HCT116 (cell line): ENCODE measurements around the gene ASMTL. TPM values are rescaled to one million over a fixed set of nuclear protein-coding genes. Genes with fewer than 3 reads are reported as not detected.

Experiments
- ATAC-seq: fragments of 200-7000 bp; cut with Tn5 transposase; 2 replicates; pipeline ENCODE4 v1.9.1; 2020; ENCODE audit warnings: mild to moderate bottlenecking, moderate library complexity
- BruUV-seq: library from RNA; stranded (reverse); fragments of 400-500 nt; replicated peaks from 2 replicates; lab custom pipeline; 2021; lab: Mats Ljungman, UMichigan
- CTCF ChIA-PET: fragments of 300-600 bp; sonication (Branson Sonifier 250); formaldehyde crosslinking; loops from one replicate; lab custom pipeline; 2021; ENCODE audit warnings: antibody characterized with exemption; lab: Charles Lee
- POLR2A ChIA-PET: fragments of 300-600, 350-600 bp; sonication (Branson Sonifier 250); formaldehyde crosslinking; loops from one replicate; lab custom pipeline; 2021; ENCODE audit warnings: antibody characterized with exemption; lab: Charles Lee
- RAD21 ChIA-PET, 2 experiments: fragments of 300-600 bp; sonication (Branson Sonifier 250); formaldehyde crosslinking; loops; one replicate each; lab custom pipeline; 2023; ENCODE audit warnings: low total read pairs in 2 of 2; ENCODE audit not compliant: uncharacterized antibody in 2 of 2, unreplicated experiment in 2 of 2, low non-redundant PET in 1 of 2; lab: Charles Lee
- DNase-seq: peaks from one replicate; pipeline ENCODE4 v3.0.0-alpha.2; 2010; ENCODE audit warnings: low read depth, low spot score
- H2AFZ ChIP-seq: fragments of 200-600 bp; shearing (Covaris generic), sonication (generic); 2 replicates; pipeline ENCODE4 v1.6.1; 2017; ENCODE audit warnings: low read depth, mixed run types, mixed read lengths, antibody characterized with exemption, low read length; ENCODE audit not compliant: poor library complexity, severe bottlenecking
- H3K27ac ChIP-seq: 2 replicates; pipeline ENCODE4 v1.5.1; 2012; ENCODE audit warnings: low read depth, low read length
- H3K27me3 ChIP-seq: fragments of 200-600 bp; sonication (generic); 2 replicates; pipeline ENCODE4 v1.6.1; 2016; ENCODE audit warnings: mixed run types, low read length, mixed read lengths; ENCODE audit not compliant: insufficient read depth
- H3K36me3 ChIP-seq, 2 experiments: fragments of 200-500 bp in 1 of 2; fragments of 200-600 bp in 1 of 2; sonication (Bioruptor generic) in 1 of 2; sonication (generic) in 1 of 2; 2 replicates each; pipeline versions ENCODE4 v1.5.1 to v1.6.1; 2014 to 2016; ENCODE audit warnings: low read length in 2 of 2, inconsistent platforms in 1 of 2, mixed read lengths in 1 of 2, mixed run types in 1 of 2; ENCODE audit not compliant: insufficient read depth in 2 of 2, control insufficient read depth in 1 of 2
- H3K4me1 ChIP-seq, 2 experiments: fragments of 200-600 bp in 1 of 2; sonication (generic) in 1 of 2; 2 replicates each; pipeline versions ENCODE4 v1.5.1 to v1.6.1; 2012 to 2017; ENCODE audit warnings: low read length in 2 of 2, inconsistent platforms in 1 of 2, mild to moderate bottlenecking in 1 of 2, mixed read lengths in 1 of 2, mixed run types in 1 of 2, moderate library complexity in 1 of 2; ENCODE audit not compliant: insufficient read depth in 2 of 2, control insufficient read depth in 1 of 2
- H3K4me2 ChIP-seq: fragments of 200-600 bp; sonication (generic); 2 replicates; pipeline ENCODE4 v1.6.1; 2017; ENCODE audit warnings: mixed run types, low read length, mixed read lengths
- H3K4me3 ChIP-seq, 2 experiments: fragments of 200-600 bp in 1 of 2; sonication (generic) in 1 of 2; replicated peaks in 1 of 2; 2 replicates each; pipeline ENCODE4 v1.5.1; 2011 to 2016; ENCODE audit warnings: low read length in 2 of 2, control low read depth in 1 of 2, low read depth in 1 of 2, mild to moderate bottlenecking in 1 of 2, mixed read lengths in 1 of 2, mixed run types in 1 of 2
- H3K79me2 ChIP-seq: fragments of 200-600 bp; sonication (generic); 2 replicates; pipeline ENCODE4 v1.6.1; 2017; ENCODE audit warnings: mild to moderate bottlenecking, mixed run types, low read length, moderate library complexity, mixed read lengths; ENCODE audit not compliant: insufficient read depth
- H3K9ac ChIP-seq: fragments of 200-600 bp; sonication (generic); 2 replicates; pipeline ENCODE4 v1.6.1; 2016; ENCODE audit warnings: low read length, mixed read lengths
- H3K9me2 ChIP-seq: fragments of 200-600 bp; sonication (generic), shearing (Covaris generic); 2 replicates; pipeline ENCODE4 v1.6.1; 2017; ENCODE audit warnings: mixed run types, mild to moderate bottlenecking, moderate library complexity; ENCODE audit not compliant: insufficient read depth
- H3K9me3 ChIP-seq, 2 experiments: fragments of 200-500 bp in 1 of 2; fragments of 200-600 bp in 1 of 2; sonication (Bioruptor generic) in 1 of 2; sonication (generic) in 1 of 2; 2 replicates each; pipeline ENCODE4 v1.6.1; 2014 to 2017; ENCODE audit warnings: low read length in 2 of 2, mixed read lengths in 2 of 2, inconsistent platforms in 1 of 2, low read depth in 1 of 2, mild to moderate bottlenecking in 1 of 2, mixed run types in 1 of 2, moderate library complexity in 1 of 2; ENCODE audit not compliant: control insufficient read depth in 1 of 2, insufficient read depth in 1 of 2
- H4K20me1 ChIP-seq: fragments of 200-600 bp; sonication (generic), shearing (Covaris generic); 2 replicates; pipeline ENCODE4 v1.6.1; 2017; ENCODE audit warnings: mixed run types, mild to moderate bottlenecking, moderate library complexity; ENCODE audit not compliant: insufficient read depth
- ATF3 ChIP-seq: IDR thresholded peaks from 2 replicates; pipeline ENCODE4 v1.6.1; 2012
- CBX3 ChIP-seq: IDR thresholded peaks from 2 replicates; pipeline ENCODE4 v1.6.1; 2012; ENCODE audit warnings: low read depth
- CEBPB ChIP-seq: IDR thresholded peaks from 2 replicates; pipeline ENCODE4 v1.6.1; 2012; ENCODE audit warnings: low read depth
- CTCF ChIP-seq, 3 experiments: fragments of 200-600 bp in 1 of 3; sonication (generic) in 1 of 3; IDR thresholded peaks in 2 of 3; conservative IDR thresholded peaks in 1 of 3; 2 replicates each; pipeline ENCODE4 v1.5.1; 2012 to 2017; ENCODE audit warnings: low read depth in 2 of 3, low read length in 2 of 3, antibody characterized with exemption in 1 of 3, borderline replicate concordance in 1 of 3, control low read depth in 1 of 3, mild to moderate bottlenecking in 1 of 3, mixed read lengths in 1 of 3, mixed run types in 1 of 3, moderate library complexity in 1 of 3; ENCODE audit not compliant: insufficient read depth in 1 of 3
- EGR1 ChIP-seq: IDR thresholded peaks from 2 replicates; pipeline ENCODE4 v1.6.1; 2012; ENCODE audit warnings: low read depth
- ELF1 ChIP-seq: IDR thresholded peaks from 2 replicates; pipeline ENCODE4 v1.6.1; 2012; ENCODE audit warnings: low read depth, borderline replicate concordance
- EZH2 ChIP-seq: fragments of 200-600 bp; sonication (generic); IDR thresholded peaks from 2 replicates; pipeline ENCODE4 v1.6.1; 2017; ENCODE audit warnings: antibody characterized with exemption, mixed run types
- EZH2phosphoT487 ChIP-seq: fragments of 200-600 bp; IDR thresholded peaks from 2 replicates; pipeline ENCODE4 v1.6.1; 2018; ENCODE audit warnings: antibody characterized with exemption, borderline replicate concordance
- FOSL1 ChIP-seq: IDR thresholded peaks from 2 replicates; pipeline ENCODE4 v1.6.1; 2012; ENCODE audit warnings: low read depth
- JUND ChIP-seq: IDR thresholded peaks from 2 replicates; pipeline ENCODE4 v1.6.1; 2012
- MAX ChIP-seq: IDR thresholded peaks from 2 replicates; pipeline ENCODE4 v1.6.1; 2012
- POLR2AphosphoS5 ChIP-seq: IDR thresholded peaks from 2 replicates; pipeline ENCODE4 v1.6.1; 2011; ENCODE audit warnings: mild to moderate bottlenecking, low read depth, low read length, moderate library complexity
- REST ChIP-seq: IDR thresholded peaks from 2 replicates; pipeline ENCODE4 v1.6.1; 2012; ENCODE audit warnings: low read depth
- SIN3A ChIP-seq: IDR thresholded peaks from 2 replicates; pipeline ENCODE4 v1.6.1; 2012; ENCODE audit warnings: low read depth
- SP1 ChIP-seq: IDR thresholded peaks from 2 replicates; pipeline ENCODE4 v1.6.1; 2012; ENCODE audit warnings: low read depth
- TCF7L2 ChIP-seq: IDR thresholded peaks from 2 replicates; pipeline ENCODE4 v1.7.0; 2011; ENCODE audit warnings: borderline replicate concordance, inconsistent platforms; ENCODE audit not compliant: insufficient read depth, insufficient read length; ENCODE audit errors: extremely low read depth
- YY1 ChIP-seq: IDR thresholded peaks from 2 replicates; pipeline ENCODE4 v1.6.1; 2011; ENCODE audit warnings: low read length, low read depth, moderate library complexity, mild to moderate bottlenecking; ENCODE audit not compliant: insufficient replicate concordance; ENCODE audit errors: extremely low read depth
- ZBTB33 ChIP-seq: IDR thresholded peaks from 2 replicates; pipeline ENCODE4 v1.6.1; 2011; ENCODE audit warnings: mild to moderate bottlenecking, low read length, moderate library complexity; ENCODE audit not compliant: insufficient replicate concordance; ENCODE audit errors: extremely low read depth
- ZNF274 ChIP-seq: fragments of 200-500 bp; sonication (Bioruptor generic); IDR thresholded peaks from 2 replicates; pipeline ENCODE4 v1.6.1; 2014; ENCODE audit warnings: mild to moderate bottlenecking, low read depth, low read length, inconsistent platforms
- intact Hi-C: fragments of 100-400 bp; cut with micrococcal nuclease; formaldehyde crosslinking; loops from 2 replicates; pipeline ENCODE4 v1.10.0; 2022
- total RNA-seq: library from RNA; stranded (reverse); gene quantifications from one replicate; pipeline ENCODE4 v1.2.1, GENCODE V29; 2021; ENCODE audit not compliant: unreplicated experiment

Gene ASMTL
- total RNA-seq, 1 experiment from 2014 or later = 59.6 TPM

GRCh38 chrX:1390621-1391369 is 61.9 kb downstream of the ASMTL start:
- intact Hi-C loops = no loop called here
- Histone ChIP-seq H3K9me3 (no peaks in the 10 kb centered on the region), H3K4me1 (peaks cover 10 to 19% of the 10 kb centered on the region in 2 experiments; a peak in 3 of 4 replicates), H3K27me3 (no peaks in the 10 kb centered on the region), H3K9ac (peak overlapping the region; percentile 94), H3K4me3 (peak overlapping the region; percentile 95 to 96), H3K27ac (peak overlapping the region; percentile 98), H3K79me2 (peaks cover 69% of the 10 kb centered on the region), H4K20me1 (peaks cover 4% of the 10 kb centered on the region; the same call in 1 of the 2 replicates), H2AFZ (no peak overlapping the region), H3K9me2 (no peaks in the 10 kb centered on the region), H3K4me2 (peak overlapping the region; percentile 84), H3K36me3 (peaks cover 8 to 52% of the 10 kb centered on the region in 2 experiments)
- ChIA-PET RAD21 (no interaction called here), CTCF (no interaction called here), POLR2A (no interaction called here)
- BruUV-seq = TSS peak; percentile 41
- DNase-seq (no peak), ATAC-seq (no peak)
- TF ChIP-seq ZBTB33 (no peak), POLR2AphosphoS5 (no peak), CEBPB (no peak), SIN3A (no peak), YY1 (no peak), CTCF (IDR thresholded peaks at IDR 0.05 in 2 of 3, conservative IDR thresholded peaks at IDR 0.05 in 1 of 3; ENCODE audit: borderline replicate concordance in 1 of 3, insufficient read depth in 1 of 3, low read depth in 2 of 3, low read length in 2 of 3) (no peak), SP1 (no peak), EGR1 (no peak), ATF3 (no peak), EZH2phosphoT487 (no peak), ELF1 (no peak), TCF7L2 (no peak), CBX3 (no peak), FOSL1 (no peak), EZH2 (no peak), ZNF274 (no peak), JUND (no peak), REST (no peak), MAX (no peak)
